Uterus (tissue), 4 donors: Measurements from ENCODE around the gene SPG21. TPM values are rescaled to one million over a fixed set of nuclear protein-coding genes. Genes with fewer than 3 reads are reported as not detected.

Experiments used
- DNase-seq, 2 donors: peaks; one replicate each; pipeline ENCODE4 v3.0.0-alpha.2; 2019 to 2020
- H3K27ac ChIP-seq, 2 donors: fragments of 200-600 bp; sonication (generic); 1 replicate in 1 of 2; 2 replicates in 1 of 2; pipeline ENCODE4 v1.5.1; 2016 to 2018
- H3K27me3 ChIP-seq, 2 donors: fragments of 200-600 bp; sonication (generic); one replicate each; pipeline ENCODE4 v1.5.1; 2018 to 2019; ENCODE audit warnings: control low read depth in 1 of 2
- H3K36me3 ChIP-seq, 2 donors: fragments of 200-600 bp; sonication (generic); one replicate each; pipeline ENCODE4 v1.5.1; 2019; ENCODE audit warnings: control low read depth in 1 of 2
- H3K4me1 ChIP-seq, 2 donors: fragments of 200-600 bp; sonication (generic); one replicate each; pipeline ENCODE4 v1.5.1; 2018 to 2019; ENCODE audit warnings: control low read depth in 1 of 2
- H3K4me3 ChIP-seq, 2 donors: fragments of 200-600 bp; sonication (generic); 1 replicate in 1 of 2; 2 replicates in 1 of 2; pipeline ENCODE4 v1.5.1; 2018 to 2019; ENCODE audit warnings: mild to moderate bottlenecking in 1 of 2
- H3K9me3 ChIP-seq, 2 donors: fragments of 200-600 bp; sonication (generic); one replicate each; pipeline ENCODE4 v1.5.1; 2019; ENCODE audit warnings: control low read depth in 1 of 2
- CTCF ChIP-seq, 4 experiments: fragments of 200-600 bp in 2 of 4; fragments of 450-650 bp in 2 of 4; sonication (generic) in 2 of 4; IDR thresholded peaks; one replicate each; pipeline ENCODE4 v1.5.1; 2016 to 2019; ENCODE audit warnings: antibody characterized with exemption in 4 of 4, mild to moderate bottlenecking in 2 of 4, moderate library complexity in 1 of 4
- POLR2A ChIP-seq, 2 donors: fragments of 450-650 bp; IDR thresholded peaks; one replicate each; pipeline ENCODE4 v1.6.1; 2016; ENCODE audit warnings: antibody characterized with exemption in 2 of 2, mild to moderate bottlenecking in 1 of 2, moderate library complexity in 1 of 2
- intact Hi-C: fragments of 100-400 bp; cut with DNase I; formaldehyde crosslinking; loops from one replicate; pipeline ENCODE4 v1.15.1; 2023; ENCODE audit warnings: low total_unique reads
- total RNA-seq, 4 donors: library from RNA; depleted of rRNA in 3 of 4; stranded (reverse); fragments of >200 nt in 3 of 4; gene quantifications; one replicate each; pipeline versions ENCODE4 v1.1.0 to v1.2.4, GENCODE V29; 2014 to 2023
- donor health status: DM: yes; HTN: yes; CAD: no.

SPG21 gene
- total RNA-seq, 4 donors from 2014 or later: 22.8 to 130 (median 80.7) TPM

- Histone ChIP-seq H3K4me3 (no peak overlapping the region), H3K27me3 (no peaks in the 10 kb centered on the region), H3K27ac (no peak overlapping the region), H3K36me3 (no peaks in the 10 kb centered on the region), H3K9me3 (no peaks in the 10 kb centered on the region), H3K4me1 (no peaks in the 10 kb centered on the region)
- no peak for DNase-seq
- TF ChIP-seq CTCF (IDR thresholded peaks at IDR 0.05): no peak
- no peak for TF ChIP-seq POLR2A (IDR thresholded peaks at IDR 0.05)
- intact Hi-C loops: no loop called here
Observed at GRCh38 chr15:64950888-64951287, 38.8 kb downstream of the SPG21 start.

- DNase-seq: no peak
- H3K27me3 ChIP-seq: no peaks in the 10 kb centered on the region
- H3K9me3 ChIP-seq: no peaks in the 10 kb centered on the region
- no peak for TF ChIP-seq POLR2A (IDR thresholded peaks at IDR 0.05)
- TF ChIP-seq CTCF (IDR thresholded peaks at IDR 0.05): no peak
- no peak overlapping the region for H3K4me3 ChIP-seq
- H3K27ac ChIP-seq: no peak overlapping the region
- no peaks in the 10 kb centered on the region for H3K4me1 ChIP-seq
- intact Hi-C loops: no loop called here
- H3K36me3 ChIP-seq: no peaks in the 10 kb centered on the region
Observed at GRCh38 chr15:64949383-64950186, 40.1 kb downstream of the SPG21 start.

- no peak overlapping the region for H3K27ac ChIP-seq
- no peak for DNase-seq
- intact Hi-C loops: no loop called here
Observed at GRCh38 chr15:64948916-64949315, 40.8 kb downstream of the SPG21 start.

GRCh38 chr15:64947211-64947610 is 42.5 kb downstream of the SPG21 start:
- no peak for DNase-seq
- Histone ChIP-seq H3K27ac (no peak overlapping the region), H3K4me1 (no peaks in the 10 kb centered on the region), H3K9me3 (no peaks in the 10 kb centered on the region), H3K36me3 (no peaks in the 10 kb centered on the region), H3K4me3 (no peak overlapping the region), H3K27me3 (no peaks in the 10 kb centered on the region)
- TF ChIP-seq POLR2A (IDR thresholded peaks at IDR 0.05) (no peak), CTCF (IDR thresholded peaks at IDR 0.05) (no peak)
- intact Hi-C loops: no loop called here

More at GRCh38 chr15:64948916-64949315, 40.8 kb downstream of the SPG21 start:
- no peaks in the 10 kb centered on the region for H3K27me3 ChIP-seq
- H3K36me3 ChIP-seq: no peaks in the 10 kb centered on the region
- no peak overlapping the region for H3K4me3 ChIP-seq
- H3K4me1 ChIP-seq: no peaks in the 10 kb centered on the region
- no peak for TF ChIP-seq POLR2A (IDR thresholded peaks at IDR 0.05)
- TF ChIP-seq CTCF (IDR thresholded peaks at IDR 0.05): no peak
- H3K9me3 ChIP-seq: no peaks in the 10 kb centered on the region

- DNase-seq: no peak
- Histone ChIP-seq H3K27ac (no peak overlapping the region), H3K4me3 (no peak overlapping the region), H3K9me3 (no peaks in the 10 kb centered on the region), H3K27me3 (no peaks in the 10 kb centered on the region), H3K4me1 (no peaks in the 10 kb centered on the region), H3K36me3 (no peaks in the 10 kb centered on the region)
- intact Hi-C loops: no loop called here
- TF ChIP-seq POLR2A (IDR thresholded peaks at IDR 0.05): no peak
Observed at GRCh38 chr15:64944961-64945360, 44.8 kb downstream of the SPG21 start.
